Measurements from ENCODE around the gene MAN1A2.

GRCh38 chr1:117371441-117372151, 4.3 kb downstream of the MAN1A2 start:
- TF ChIP-seq REST (IDR thresholded peaks at IDR 0.05; ENCODE audit: borderline replicate concordance) (no peak), SMC3 (conservative IDR thresholded peaks at IDR 0.05; ENCODE audit: poor library complexity) (no peak)
